AG09319 (cell line): ENCODE results near the gene MS4A15.
"Not testable (repeated sequence)": the region's sequence is repeated elsewhere in the genome, so short reads cannot be mapped to it uniquely, and the experiment has no call there.

Experiments used
- DNase-seq: peaks from one replicate; pipeline ENCODE4 v3.0.0-alpha.2; 2010; ENCODE audit warnings: low read depth; ENCODE audit errors: extremely low read depth
- TF ChIP-seq, protein P1 (sequence below): IDR thresholded peaks from 2 replicates; pipeline ENCODE4 v1.5.1; 2011; ENCODE audit warnings: low read depth, mild to moderate bottlenecking, inconsistent platforms, low read length, moderate library complexity

The MS4A15 gene, protein sequence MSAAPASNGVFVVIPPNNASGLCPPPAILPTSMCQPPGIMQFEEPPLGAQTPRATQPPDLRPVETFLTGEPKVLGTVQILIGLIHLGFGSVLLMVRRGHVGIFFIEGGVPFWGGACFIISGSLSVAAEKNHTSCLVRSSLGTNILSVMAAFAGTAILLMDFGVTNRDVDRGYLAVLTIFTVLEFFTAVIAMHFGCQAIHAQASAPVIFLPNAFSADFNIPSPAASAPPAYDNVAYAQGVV

DNA sequence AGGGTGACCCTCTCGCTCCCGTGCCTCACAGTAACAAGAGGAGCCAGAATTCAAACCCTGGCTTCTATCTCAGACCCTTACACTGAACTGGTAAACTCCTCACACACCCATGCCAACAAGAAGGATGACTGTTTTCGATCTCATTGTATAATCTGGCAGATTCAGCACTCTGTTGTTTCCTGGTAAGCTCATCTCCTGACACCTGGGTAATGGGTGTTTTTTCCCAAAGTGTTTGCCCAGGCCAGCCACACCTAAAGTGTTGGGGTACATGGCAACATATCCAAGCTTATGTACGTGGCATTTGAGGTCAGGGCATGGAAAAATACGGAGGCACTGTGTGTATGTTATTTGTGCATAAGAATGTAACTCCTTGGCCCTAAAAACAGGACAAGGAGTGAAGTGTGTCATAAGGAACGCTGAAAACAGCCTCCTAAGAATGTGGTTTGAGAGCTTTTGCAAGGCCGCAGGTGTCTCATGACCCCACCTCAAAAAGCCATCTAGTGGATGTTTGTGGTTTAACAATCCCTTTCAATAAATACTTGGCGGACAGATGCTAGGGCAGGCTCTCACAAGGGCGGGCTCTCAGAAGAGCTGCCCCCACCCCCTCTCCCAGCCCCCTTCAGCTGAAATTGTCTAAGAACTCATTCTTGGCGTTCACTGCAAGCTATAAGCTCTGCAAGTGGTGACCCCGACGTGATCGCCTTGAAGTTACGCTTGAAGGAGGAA is at the start of gene MS4A15:
Gene MS4A15, plus strand, starts transcription at position 561 of the 726 bp plus-strand sequence. CDS start 6,867 bp downstream, outside the sequence.
- TF ChIP-seq, protein P1, sequence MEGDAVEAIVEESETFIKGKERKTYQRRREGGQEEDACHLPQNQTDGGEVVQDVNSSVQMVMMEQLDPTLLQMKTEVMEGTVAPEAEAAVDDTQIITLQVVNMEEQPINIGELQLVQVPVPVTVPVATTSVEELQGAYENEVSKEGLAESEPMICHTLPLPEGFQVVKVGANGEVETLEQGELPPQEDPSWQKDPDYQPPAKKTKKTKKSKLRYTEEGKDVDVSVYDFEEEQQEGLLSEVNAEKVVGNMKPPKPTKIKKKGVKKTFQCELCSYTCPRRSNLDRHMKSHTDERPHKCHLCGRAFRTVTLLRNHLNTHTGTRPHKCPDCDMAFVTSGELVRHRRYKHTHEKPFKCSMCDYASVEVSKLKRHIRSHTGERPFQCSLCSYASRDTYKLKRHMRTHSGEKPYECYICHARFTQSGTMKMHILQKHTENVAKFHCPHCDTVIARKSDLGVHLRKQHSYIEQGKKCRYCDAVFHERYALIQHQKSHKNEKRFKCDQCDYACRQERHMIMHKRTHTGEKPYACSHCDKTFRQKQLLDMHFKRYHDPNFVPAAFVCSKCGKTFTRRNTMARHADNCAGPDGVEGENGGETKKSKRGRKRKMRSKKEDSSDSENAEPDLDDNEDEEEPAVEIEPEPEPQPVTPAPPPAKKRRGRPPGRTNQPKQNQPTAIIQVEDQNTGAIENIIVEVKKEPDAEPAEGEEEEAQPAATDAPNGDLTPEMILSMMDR: no peak; the same call in none of the 2 replicates
- DNase-seq: no peak

DNA sequence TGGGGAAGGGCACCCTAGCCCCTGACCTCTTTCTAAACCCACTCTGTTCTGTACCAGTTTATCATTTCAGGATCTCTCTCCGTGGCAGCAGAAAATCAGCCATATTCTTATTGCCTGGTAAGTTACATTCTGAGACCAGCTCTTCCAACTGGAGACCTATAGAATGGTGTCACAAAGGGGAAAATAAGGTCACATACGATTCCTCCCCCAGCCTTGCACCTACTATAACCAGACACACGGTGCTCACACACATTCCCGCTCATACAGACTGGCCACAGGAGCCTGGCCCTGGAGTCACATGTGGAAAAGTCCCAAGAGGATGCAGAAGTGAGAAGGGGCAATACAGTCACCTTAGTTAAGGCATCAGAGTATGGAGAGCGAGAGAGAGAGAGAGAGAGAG is 49.7 kb upstream of the MS4A15 start:
- TF ChIP-seq, protein P1: no peak
- DNase-seq: no peak

DNA sequence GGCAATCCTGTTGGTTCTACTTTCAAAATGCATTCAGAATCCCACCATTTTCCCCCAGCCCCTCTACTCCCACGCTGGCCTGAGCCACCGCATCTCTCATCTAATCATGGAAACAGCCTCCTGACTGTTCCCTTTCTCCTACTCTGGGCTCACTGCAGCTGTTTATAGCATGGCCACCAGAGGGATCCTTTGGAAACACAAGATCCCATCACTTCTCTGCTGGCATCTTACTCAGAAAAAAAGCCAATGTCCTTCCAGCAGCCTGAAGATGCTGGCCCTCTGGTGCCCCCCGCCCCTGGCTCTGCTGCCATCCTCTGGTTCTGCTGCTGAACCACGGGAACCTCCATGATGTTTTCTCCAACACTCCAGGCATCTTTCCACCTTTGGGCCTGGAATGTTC is 46.2 kb upstream of the MS4A15 start:
- TF ChIP-seq, protein P1: no peak
- no peak for DNase-seq

DNA sequence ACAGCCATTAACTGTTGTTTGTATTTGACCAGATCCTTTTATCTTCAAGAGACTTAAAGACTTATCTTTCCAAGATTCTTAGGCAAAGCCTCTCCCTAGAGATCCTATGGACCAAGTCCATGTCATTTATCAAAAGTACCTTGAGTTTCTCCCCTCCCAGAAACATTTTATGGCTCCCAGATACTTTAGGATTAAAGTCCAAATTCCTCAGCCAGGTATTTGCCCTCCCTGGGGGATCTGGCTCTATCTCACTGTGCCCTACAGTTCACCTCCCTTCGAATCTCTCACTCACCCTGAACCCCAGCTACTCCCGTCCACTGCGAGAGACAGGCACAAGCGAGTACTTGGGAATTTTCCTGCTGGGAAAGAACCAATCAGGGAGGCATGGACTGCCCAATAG is 45.4 kb upstream of the MS4A15 start:
- TF ChIP-seq, protein P1: no peak
- no peak for DNase-seq

DNA sequence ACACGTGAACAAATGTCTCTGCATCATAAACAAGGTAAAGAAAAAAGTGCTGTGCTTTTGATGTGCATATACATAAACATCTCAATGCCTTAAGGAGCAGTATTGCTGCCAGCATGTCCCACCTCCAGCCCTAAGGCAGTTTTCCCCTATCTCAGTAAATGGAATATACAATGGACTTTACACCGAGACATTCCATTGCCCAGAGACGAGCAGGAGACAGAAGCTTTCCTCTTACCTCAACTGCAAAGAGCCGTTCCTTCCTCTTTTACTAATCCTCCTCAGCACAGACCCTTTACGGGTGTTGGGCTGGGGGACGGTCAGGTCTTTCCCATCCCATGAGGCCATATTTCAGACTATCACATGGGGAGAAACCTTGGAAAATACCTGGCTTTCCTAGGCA is 43.2 kb upstream of the MS4A15 start:
- DNase-seq: not testable (repeated sequence)

DNA sequence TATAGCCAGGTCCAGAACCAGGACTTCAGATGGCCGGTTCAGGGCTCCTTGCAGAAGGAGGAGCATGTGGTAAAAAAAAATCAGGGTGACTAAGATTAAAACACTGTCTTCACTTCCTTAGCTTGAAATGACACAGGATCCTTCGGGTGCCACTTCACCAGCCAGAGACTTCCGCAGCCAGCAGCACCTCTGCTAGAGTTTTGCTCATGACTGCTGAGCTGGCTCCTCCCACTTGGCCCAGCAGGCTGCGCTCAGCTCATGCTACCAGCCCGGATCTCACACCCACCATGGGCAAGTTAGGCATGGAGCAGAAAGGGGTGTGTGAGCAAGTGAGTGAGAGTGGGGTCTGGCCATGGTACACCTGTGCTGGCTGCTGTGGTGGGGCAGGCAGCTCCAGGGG is 38.7 kb upstream of the MS4A15 start:
- TF ChIP-seq, protein P1: no peak
- no peak for DNase-seq

DNA sequence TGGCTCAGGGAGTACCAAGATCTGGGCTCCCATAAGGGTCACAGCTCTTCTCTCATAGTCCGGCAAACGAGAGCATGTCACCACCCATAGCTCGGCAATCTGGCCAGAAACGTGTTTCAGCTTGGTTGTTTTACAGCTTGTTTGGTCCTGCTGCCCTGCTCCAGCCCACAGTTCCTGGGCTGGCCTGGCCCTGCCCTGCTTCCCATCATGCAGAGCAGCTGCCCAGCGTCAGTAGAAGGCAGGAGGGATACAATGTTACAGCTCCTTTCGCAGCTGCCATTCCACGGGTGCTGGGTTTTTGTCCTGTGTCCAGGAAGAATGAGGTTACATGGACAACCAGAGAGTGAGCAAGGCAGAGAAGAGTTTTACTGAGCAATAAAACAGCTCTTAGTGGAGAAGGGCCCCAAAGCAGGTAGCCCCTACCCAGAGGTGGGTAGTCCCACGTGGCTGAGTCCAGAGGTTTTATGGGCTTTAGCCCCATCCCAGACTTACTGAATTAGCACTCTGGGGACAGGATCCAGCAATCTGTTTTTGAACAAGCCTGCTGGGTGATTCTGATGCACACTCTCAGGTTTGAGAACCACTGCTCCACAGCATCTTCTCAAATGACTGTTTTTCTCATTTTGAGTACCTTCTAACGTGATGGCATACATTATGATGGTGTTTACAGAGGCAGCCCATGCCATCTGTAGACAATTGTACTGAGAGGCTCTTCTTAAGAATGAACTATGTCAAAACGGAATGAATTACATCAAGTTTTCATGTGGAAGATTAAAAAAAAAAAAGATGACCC is 37.9 kb upstream of the MS4A15 start:
- DNase-seq: no peak
- TF ChIP-seq, protein P1: no peak
